ENCODE data around the gene NRAP. TPM values are rescaled to one million over a fixed set of nuclear protein-coding genes. Genes with fewer than 3 reads are reported as not detected.

NRAP gene
- total RNA-seq, 1 donor from 2014 or later = 0.06 TPM

DNA sequence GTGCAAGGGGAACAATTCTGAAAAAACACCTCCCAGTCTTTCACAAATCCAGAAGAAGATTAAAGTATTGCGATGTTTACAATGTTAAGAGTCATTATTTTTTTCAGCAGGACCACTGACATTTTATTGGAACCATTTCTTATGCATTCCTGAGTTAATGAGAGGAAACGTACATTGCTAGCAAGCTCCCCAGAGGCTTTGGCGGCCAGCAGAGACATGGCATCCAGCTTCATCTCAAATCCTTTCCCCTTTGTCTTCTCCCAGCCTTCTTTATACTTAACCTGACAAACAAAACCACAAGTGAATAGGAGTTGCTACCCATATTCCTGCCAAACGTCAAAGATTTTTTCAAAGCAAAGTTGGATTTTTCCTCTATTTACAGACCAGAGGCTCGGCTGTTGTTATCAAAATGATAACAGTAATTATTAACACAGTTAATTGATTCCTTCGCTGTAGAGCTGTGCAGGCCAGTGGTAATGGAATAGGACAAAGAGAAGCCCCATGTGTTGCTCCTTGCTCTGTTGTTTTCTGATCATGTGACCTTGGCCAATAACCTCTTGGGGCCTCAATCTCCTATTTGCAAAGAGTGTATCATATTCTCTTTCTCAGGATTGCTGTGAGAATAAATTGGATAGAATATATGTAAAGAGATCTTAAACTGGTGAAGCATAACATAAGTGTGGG lies 32.0 kb downstream of the NRAP start:
- Histone ChIP-seq H3K4me1 (peaks cover 5% of the 10 kb centered on the region), H3K27me3 (no peaks in the 10 kb centered on the region), H3K4me3 (no peak overlapping the region), H3K36me3 (no peaks in the 10 kb centered on the region), H3K27ac (no peak overlapping the region), H3K9me3 (no peaks in the 10 kb centered on the region)
- DNase-seq (no peak), ATAC-seq (no peak)
- TF ChIP-seq, protein P1, sequence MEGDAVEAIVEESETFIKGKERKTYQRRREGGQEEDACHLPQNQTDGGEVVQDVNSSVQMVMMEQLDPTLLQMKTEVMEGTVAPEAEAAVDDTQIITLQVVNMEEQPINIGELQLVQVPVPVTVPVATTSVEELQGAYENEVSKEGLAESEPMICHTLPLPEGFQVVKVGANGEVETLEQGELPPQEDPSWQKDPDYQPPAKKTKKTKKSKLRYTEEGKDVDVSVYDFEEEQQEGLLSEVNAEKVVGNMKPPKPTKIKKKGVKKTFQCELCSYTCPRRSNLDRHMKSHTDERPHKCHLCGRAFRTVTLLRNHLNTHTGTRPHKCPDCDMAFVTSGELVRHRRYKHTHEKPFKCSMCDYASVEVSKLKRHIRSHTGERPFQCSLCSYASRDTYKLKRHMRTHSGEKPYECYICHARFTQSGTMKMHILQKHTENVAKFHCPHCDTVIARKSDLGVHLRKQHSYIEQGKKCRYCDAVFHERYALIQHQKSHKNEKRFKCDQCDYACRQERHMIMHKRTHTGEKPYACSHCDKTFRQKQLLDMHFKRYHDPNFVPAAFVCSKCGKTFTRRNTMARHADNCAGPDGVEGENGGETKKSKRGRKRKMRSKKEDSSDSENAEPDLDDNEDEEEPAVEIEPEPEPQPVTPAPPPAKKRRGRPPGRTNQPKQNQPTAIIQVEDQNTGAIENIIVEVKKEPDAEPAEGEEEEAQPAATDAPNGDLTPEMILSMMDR (IDR thresholded peaks at IDR 0.05) = no peak
- intact Hi-C loops (cut with DNase I) = no loop called here

GRCh38 chr10:113630929-113631533 lies 32.8 kb downstream of the NRAP start:
- intact Hi-C loops (cut with DNase I) = no loop called here
- Histone ChIP-seq H3K4me3 (no peak overlapping the region), H3K9me3 (no peaks in the 10 kb centered on the region), H3K4me1 (peaks cover 5% of the 10 kb centered on the region), H3K36me3 (no peaks in the 10 kb centered on the region), H3K27me3 (no peaks in the 10 kb centered on the region), H3K27ac (no peak overlapping the region)
- TF ChIP-seq, protein P1 (IDR thresholded peaks at IDR 0.05) = no peak
- no peak for DNase-seq
- no peak for ATAC-seq

- TF ChIP-seq, protein P1 (IDR thresholded peaks at IDR 0.05) = no peak
- Histone ChIP-seq H3K36me3 (no peaks in the 10 kb centered on the region), H3K27ac (no peak overlapping the region), H3K4me3 (no peak overlapping the region), H3K27me3 (no peaks in the 10 kb centered on the region), H3K9me3 (no peaks in the 10 kb centered on the region), H3K4me1 (peaks cover 5% of the 10 kb centered on the region)
- ATAC-seq = no peak
- no peak for DNase-seq
- intact Hi-C loops (cut with DNase I) = no loop called here
These were observed 35.2 kb downstream of the NRAP start for GRCh38 chr10:113628607-113629153.

GRCh38 chr10:113627836-113628235 lies 36.0 kb downstream of the NRAP start:
- TF ChIP-seq, protein P1 (IDR thresholded peaks at IDR 0.05) = no peak
- Histone ChIP-seq H3K36me3 (no peaks in the 10 kb centered on the region), H3K9me3 (no peaks in the 10 kb centered on the region), H3K4me3 (no peak overlapping the region), H3K27me3 (no peaks in the 10 kb centered on the region), H3K27ac (no peak overlapping the region), H3K4me1 (peaks cover 5% of the 10 kb centered on the region)
- no peak for ATAC-seq
- intact Hi-C loops (cut with DNase I) = no loop called here
- DNase-seq = no peak

DNA sequence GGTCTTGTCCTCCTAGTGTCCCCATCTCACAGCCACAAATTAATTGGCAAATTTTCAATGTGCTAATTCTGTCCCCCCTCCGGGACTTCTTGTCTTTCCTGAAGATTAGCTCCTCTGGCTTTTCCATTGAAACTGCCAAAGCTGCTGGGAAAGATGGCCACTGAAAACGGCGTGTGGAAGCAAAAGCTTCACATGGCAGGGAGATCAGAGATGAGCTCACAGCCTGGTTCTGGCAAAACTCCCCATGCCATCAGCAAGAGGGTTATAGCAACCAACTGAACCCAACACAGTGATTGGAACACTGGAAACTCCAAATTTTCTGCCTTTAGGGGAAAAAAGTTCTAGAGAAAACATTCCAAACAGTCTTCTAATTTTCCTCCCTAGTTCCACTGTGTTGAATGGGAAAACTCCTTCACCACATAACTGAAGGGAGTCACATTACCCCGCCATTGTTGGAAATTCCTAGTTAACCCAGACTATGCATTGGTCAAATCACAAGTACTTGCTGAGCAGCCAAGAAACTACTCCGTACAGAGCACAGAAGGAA lies 37.0 kb downstream of the NRAP start:
- TF ChIP-seq, protein P1 (IDR thresholded peaks at IDR 0.05) = no peak
- Histone ChIP-seq H3K27ac (no peak overlapping the region), H3K4me3 (no peak overlapping the region), H3K36me3 (no peaks in the 10 kb centered on the region), H3K9me3 (no peaks in the 10 kb centered on the region), H3K27me3 (no peaks in the 10 kb centered on the region), H3K4me1 (peaks cover 5% of the 10 kb centered on the region)
- no peak for ATAC-seq
- no peak for DNase-seq
- intact Hi-C loops (cut with DNase I) = no loop called here

Measured in upper lobe of right lung (tissue), 1 donor.